Measurements from ENCODE around the gene SLFN12.

DNA sequence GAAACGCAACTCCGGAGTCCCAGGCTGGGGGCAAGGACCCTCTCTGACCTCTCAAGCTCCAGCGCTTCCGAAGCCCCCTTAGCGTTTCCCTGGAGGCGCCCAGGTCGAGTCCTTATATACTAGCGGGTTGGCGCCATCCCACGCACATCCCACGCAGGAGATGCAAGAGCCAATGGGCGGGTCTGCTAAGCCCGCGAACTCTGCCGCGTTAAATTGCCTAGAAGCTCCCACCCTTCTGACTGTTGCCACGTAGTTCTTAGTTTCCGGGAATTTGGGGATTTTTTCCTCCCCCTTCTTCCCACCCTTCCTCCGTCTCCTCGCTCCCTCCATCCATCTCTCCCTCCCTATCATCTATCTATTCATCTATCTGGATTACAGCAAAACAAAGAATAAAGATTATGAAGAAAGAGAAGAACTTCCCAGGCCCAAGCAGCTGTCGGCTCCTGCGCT lies 58.7 kb downstream of the SLFN12 start, which contains the start of gene SLFN11:
- TF ChIP-seq L3MBTL2 (conservative IDR thresholded peaks at IDR 0.05) (no peak), FOXM1 (IDR thresholded peaks at IDR 0.05; ENCODE audit: borderline replicate concordance) (no peak), ARNT (IDR thresholded peaks at IDR 0.05) (no peak), NFRKB (IDR thresholded peaks at IDR 0.05) (no peak), HDGF (IDR thresholded peaks at IDR 0.05; ENCODE audit: borderline replicate concordance) (no peak), FOXA1 (IDR thresholded peaks at IDR 0.05) (no peak), BHLHE40 (IDR thresholded peaks at IDR 0.05; ENCODE audit: borderline replicate concordance) (no peak)

Measured in HEK293T (cell line).